ENCODE data around the gene YPEL4. TPM values are rescaled to one million over a fixed set of nuclear protein-coding genes. Genes with fewer than 3 reads are reported as not detected.

Gene YPEL4
- total RNA-seq, 1 experiment from 2014 or later: not detected

GRCh38 chr11:57596266-57596885 lies 53.3 kb downstream of the YPEL4 start:
- intact Hi-C loops (cut with micrococcal nuclease; ENCODE audit: unreplicated experiment): no loop called here

More at GRCh38 chr11:57596266-57596885, 53.3 kb downstream of the YPEL4 start:
- CTCF ChIA-PET: no interaction called here
- TF ChIP-seq, protein P1, sequence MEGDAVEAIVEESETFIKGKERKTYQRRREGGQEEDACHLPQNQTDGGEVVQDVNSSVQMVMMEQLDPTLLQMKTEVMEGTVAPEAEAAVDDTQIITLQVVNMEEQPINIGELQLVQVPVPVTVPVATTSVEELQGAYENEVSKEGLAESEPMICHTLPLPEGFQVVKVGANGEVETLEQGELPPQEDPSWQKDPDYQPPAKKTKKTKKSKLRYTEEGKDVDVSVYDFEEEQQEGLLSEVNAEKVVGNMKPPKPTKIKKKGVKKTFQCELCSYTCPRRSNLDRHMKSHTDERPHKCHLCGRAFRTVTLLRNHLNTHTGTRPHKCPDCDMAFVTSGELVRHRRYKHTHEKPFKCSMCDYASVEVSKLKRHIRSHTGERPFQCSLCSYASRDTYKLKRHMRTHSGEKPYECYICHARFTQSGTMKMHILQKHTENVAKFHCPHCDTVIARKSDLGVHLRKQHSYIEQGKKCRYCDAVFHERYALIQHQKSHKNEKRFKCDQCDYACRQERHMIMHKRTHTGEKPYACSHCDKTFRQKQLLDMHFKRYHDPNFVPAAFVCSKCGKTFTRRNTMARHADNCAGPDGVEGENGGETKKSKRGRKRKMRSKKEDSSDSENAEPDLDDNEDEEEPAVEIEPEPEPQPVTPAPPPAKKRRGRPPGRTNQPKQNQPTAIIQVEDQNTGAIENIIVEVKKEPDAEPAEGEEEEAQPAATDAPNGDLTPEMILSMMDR (conservative IDR thresholded peaks at IDR 0.05; ENCODE audit: low read depth, low read length): no peak
- TF ChIP-seq EZH2 (IDR thresholded peaks at IDR 0.05; ENCODE audit: borderline replicate concordance, low read depth, low read length, poor library complexity, severe bottlenecking): no peak
- POLR2A ChIA-PET (ENCODE audit: low non-redundant PET): no interaction called here
- DNase-seq (ENCODE audit: low spot score): no peak
- Histone ChIP-seq H3K27me3 (replicated peaks; ENCODE audit: insufficient read depth, low read depth, low read length, poor library complexity) (no peaks in the 10 kb centered on the region), H3K36me3 (ENCODE audit: insufficient read depth, low read length, poor library complexity, severe bottlenecking) (no peaks in the 10 kb centered on the region), H3K4me1 (ENCODE audit: insufficient read depth, low read length, poor library complexity, severe bottlenecking) (peaks cover 17% of the 10 kb centered on the region), H3K27ac (ENCODE audit: low read depth, low read length, poor library complexity, severe bottlenecking) (no peak overlapping the region), H3K4me3 (ENCODE audit: low read depth, low read length, poor library complexity, severe bottlenecking) (no peak overlapping the region), H3K9me3 (ENCODE audit: low read depth, low read length, poor library complexity, severe bottlenecking) (no peaks in the 10 kb centered on the region)
- no TSS peak for BruUV-seq (replicated peaks)

Small RNAs within 50 kb of the gene (microRNA-seq; reads per million reads assigned to microRNA genes)
- gene MIR130A: 23,489 reads per million, percentile 98 among the genes with 10 or more reads in this experiment

Other genes with a start within 250 kb of the YPEL4 start
- 89.1 and 142 TPM in 2 replicates for gene SLC43A3, start 222.8 kb downstream of the YPEL4 start, total RNA-seq (2021)
- 5.2 and 7.0 TPM in 2 replicates for gene RTN4RL2, start 189.4 kb downstream of the YPEL4 start, total RNA-seq (2021)
- 18.4 and 20.5 TPM in 2 replicates for gene SLC43A1, start 134.2 kb downstream of the YPEL4 start, total RNA-seq (2021)
- gene TIMM10, start 119.2 kb downstream of the YPEL4 start, total RNA-seq (2021): 165 and 176 TPM in 2 replicates
- not detected in 2 replicates for gene SMTNL1, start 112.3 kb downstream of the YPEL4 start, total RNA-seq (2021)
- gene UBE2L6, start 82.2 kb downstream of the YPEL4 start, total RNA-seq (2021): 30.4 and 38.8 TPM in 2 replicates
- 5.2 and 7.0 TPM in 2 replicates for gene SERPING1, start 52.2 kb downstream of the YPEL4 start, total RNA-seq (2021)
- gene CLP1, start 7.8 kb upstream of the YPEL4 start, total RNA-seq (2021): 23.4 and 26.8 TPM in 2 replicates
- 72.9 and 76.9 TPM in 2 replicates for gene ZDHHC5, start 18.2 kb upstream of the YPEL4 start, total RNA-seq (2021)
- 35.4 and 43.6 TPM in 2 replicates for gene MED19, start 62.3 kb upstream of the YPEL4 start, total RNA-seq (2021)
- 166 and 186 TPM in 2 replicates for gene TMX2, start 62.7 kb upstream of the YPEL4 start, total RNA-seq (2021)
- 192 and 212 TPM in 2 replicates for gene SELENOH, start 91.6 kb upstream of the YPEL4 start, total RNA-seq (2021)
- gene BTBD18, start 101.9 kb upstream of the YPEL4 start, total RNA-seq (2021): not detected in 2 replicates
- 133 and 174 TPM in 2 replicates for gene CTNND1, start 111.9 kb upstream of the YPEL4 start, total RNA-seq (2021)